ENCODE data around the gene PITHD1. TPM values are rescaled to one million over a fixed set of nuclear protein-coding genes. Genes with fewer than 3 reads are reported as not detected.

PITHD1 gene
- total RNA-seq, 1 donor from 2014 or later = 37.3 TPM

DNA sequence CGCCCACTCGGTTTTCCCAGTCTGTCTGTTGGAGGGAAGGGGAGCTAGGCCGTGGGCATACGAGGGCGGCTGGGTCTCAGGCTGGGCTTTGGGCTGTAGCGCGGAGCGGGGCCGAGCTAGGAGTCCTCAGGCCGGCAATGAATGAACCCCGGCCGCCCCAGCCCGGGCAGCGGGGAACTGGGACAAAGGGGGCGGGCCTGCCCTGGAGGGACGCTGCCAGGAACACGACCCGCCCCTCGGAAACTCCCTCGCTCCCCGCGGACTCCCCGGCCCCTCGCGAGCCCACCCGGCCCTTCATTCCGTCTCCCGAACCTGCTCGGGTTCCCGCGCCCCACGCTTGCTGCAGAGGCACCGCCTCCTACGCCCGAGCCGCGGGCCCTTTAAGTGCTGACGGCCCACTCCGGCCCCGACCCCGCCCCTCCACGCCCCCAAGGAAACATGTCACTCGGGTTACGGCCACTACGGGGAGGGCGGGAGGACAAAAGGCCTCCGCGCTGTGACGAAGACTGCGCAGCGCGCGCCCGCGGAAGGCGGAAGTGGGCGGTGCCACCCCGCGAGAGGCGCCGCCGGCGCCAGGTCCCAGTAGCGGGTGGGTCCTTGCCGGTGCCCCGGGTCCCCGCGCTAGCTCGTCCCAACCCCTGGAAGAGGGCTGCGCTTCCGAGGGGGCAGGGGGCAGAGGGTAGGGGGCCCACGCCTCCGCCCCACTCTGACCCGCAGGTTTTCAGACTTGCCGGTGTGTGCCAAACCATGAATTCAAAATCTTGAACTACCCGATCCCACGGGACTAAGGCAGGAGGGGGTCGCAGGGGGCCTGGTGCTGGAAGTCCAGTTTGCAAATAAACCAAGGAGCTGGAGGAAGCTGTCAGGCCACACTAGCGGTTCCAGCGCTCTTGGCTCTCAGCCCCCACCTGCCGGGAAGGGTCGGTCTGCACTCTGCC, 22.5 kb downstream of the PITHD1 start, which contains the start of gene GALE:
Gene GALE (minus strand): TSS at position 355 of the 938 bp plus-strand sequence. CDS start 1,747 bp downstream, outside the sequence.
- no peaks in the 10 kb centered on the region for H3K9me3 ChIP-seq (ENCODE audit: insufficient read depth, low read depth, low read length)
- H3K4me1 ChIP-seq (ENCODE audit: insufficient read depth, low read length) = peaks cover 16% of the 10 kb centered on the region
- peak; percentile 1 for TF ChIP-seq EZH2 (IDR thresholded peaks at IDR 0.05; ENCODE audit: insufficient read depth, low read length)
- TF ChIP-seq, protein P1, sequence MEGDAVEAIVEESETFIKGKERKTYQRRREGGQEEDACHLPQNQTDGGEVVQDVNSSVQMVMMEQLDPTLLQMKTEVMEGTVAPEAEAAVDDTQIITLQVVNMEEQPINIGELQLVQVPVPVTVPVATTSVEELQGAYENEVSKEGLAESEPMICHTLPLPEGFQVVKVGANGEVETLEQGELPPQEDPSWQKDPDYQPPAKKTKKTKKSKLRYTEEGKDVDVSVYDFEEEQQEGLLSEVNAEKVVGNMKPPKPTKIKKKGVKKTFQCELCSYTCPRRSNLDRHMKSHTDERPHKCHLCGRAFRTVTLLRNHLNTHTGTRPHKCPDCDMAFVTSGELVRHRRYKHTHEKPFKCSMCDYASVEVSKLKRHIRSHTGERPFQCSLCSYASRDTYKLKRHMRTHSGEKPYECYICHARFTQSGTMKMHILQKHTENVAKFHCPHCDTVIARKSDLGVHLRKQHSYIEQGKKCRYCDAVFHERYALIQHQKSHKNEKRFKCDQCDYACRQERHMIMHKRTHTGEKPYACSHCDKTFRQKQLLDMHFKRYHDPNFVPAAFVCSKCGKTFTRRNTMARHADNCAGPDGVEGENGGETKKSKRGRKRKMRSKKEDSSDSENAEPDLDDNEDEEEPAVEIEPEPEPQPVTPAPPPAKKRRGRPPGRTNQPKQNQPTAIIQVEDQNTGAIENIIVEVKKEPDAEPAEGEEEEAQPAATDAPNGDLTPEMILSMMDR (IDR thresholded peaks at IDR 0.05; ENCODE audit: insufficient read depth, low read depth, low read length) = no peak
- H4K20me1 ChIP-seq (ENCODE audit: insufficient read depth, low read length) = peaks cover under 1% of the 10 kb centered on the region
- no peaks in the 10 kb centered on the region for H3K36me3 ChIP-seq (ENCODE audit: insufficient read depth, low read length)
- Mint-ChIP-seq H3K36me3 (ENCODE audit: low read depth, unreplicated experiment) (peaks cover 8% of the 10 kb centered on the region), H3K27ac (ENCODE audit: unreplicated experiment) (peak within 1 kb of the TSS; percentile 93), H3K9me3 (ENCODE audit: unreplicated experiment) (no peaks in the 10 kb centered on the region), H3K4me1 (ENCODE audit: low read depth, unreplicated experiment) (peaks cover 5% of the 10 kb centered on the region), H3K4me3 (ENCODE audit: unreplicated experiment) (peak within 1 kb of the TSS; percentile 91), H3K27me3 (ENCODE audit: low read depth, unreplicated experiment) (no peaks in the 10 kb centered on the region)
- FAIRE-seq = peak; percentile 26
- H3K9ac ChIP-seq (ENCODE audit: low read length) = peak within 1 kb of the TSS; percentile 87
- DNase-seq (ENCODE audit: low read depth) = peak; percentile 89
- H3K27me3 ChIP-seq (ENCODE audit: insufficient read depth, low read length) = no peaks in the 10 kb centered on the region
- peak within 1 kb of the TSS; percentile 56 for H2AFZ ChIP-seq (ENCODE audit: low read depth, low read length)
- peak within 1 kb of the TSS; percentile 79 for H3K27ac ChIP-seq (ENCODE audit: low read depth, low read length)
- H3K4me3 ChIP-seq (ENCODE audit: insufficient read depth, low read depth, low read length) = peak within 1 kb of the TSS; percentile 71
- H3K4me2 ChIP-seq (ENCODE audit: low read length) = peak within 1 kb of the TSS; percentile 96
- no peaks in the 10 kb centered on the region for H3K79me2 ChIP-seq (ENCODE audit: insufficient read depth, low read length)

DNA sequence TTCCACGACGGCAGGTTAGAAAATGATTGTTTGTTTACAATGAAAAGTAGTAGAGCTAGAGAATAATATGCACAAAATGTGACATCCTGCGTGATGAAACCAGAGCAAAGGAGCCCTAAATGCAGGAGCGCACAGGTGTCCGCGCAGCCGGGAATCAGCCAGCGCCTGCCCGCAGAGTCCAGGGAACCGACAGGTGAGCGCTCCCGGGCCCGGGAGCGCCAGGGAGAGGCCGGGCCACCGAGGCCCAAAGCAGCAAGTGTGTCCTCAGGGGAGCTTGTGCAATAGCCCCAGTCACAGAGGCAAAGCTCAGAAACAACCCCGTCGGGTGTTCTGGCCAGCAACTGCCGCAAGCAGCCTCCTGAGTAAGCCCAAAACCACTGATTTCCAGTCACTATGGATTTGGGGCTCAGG, 23.1 kb downstream of the PITHD1 start:
- FAIRE-seq (no peak), DNase-seq (ENCODE audit: low read depth) (no peak)
- peak overlapping the region; percentile 87 for H3K9ac ChIP-seq (ENCODE audit: low read length)
- peaks cover 10% of the 10 kb centered on the region for H3K36me3 Mint-ChIP-seq (ENCODE audit: low read depth, unreplicated experiment)
- H3K9me3 ChIP-seq (ENCODE audit: insufficient read depth, low read depth, low read length) = no peaks in the 10 kb centered on the region
- TF ChIP-seq EZH2 (IDR thresholded peaks at IDR 0.05; ENCODE audit: insufficient read depth, low read length) = peak; percentile 42
- TF ChIP-seq, protein P1 (IDR thresholded peaks at IDR 0.05; ENCODE audit: insufficient read depth, low read depth, low read length) = no peak
- no peaks in the 10 kb centered on the region for H4K20me1 ChIP-seq (ENCODE audit: insufficient read depth, low read length)
- H2AFZ ChIP-seq (ENCODE audit: low read depth, low read length) = peak overlapping the region; percentile 56
- no peaks in the 10 kb centered on the region for H3K27me3 Mint-ChIP-seq (ENCODE audit: low read depth, unreplicated experiment)
- no peaks in the 10 kb centered on the region for H3K9me3 Mint-ChIP-seq (ENCODE audit: unreplicated experiment)
- no peaks in the 10 kb centered on the region for H3K27me3 ChIP-seq (ENCODE audit: insufficient read depth, low read length)
- H3K27ac ChIP-seq (ENCODE audit: low read depth, low read length) = peak overlapping the region; percentile 27
- peak overlapping the region; percentile 96 for H3K4me2 ChIP-seq (ENCODE audit: low read length)
- no peaks in the 10 kb centered on the region for H3K36me3 ChIP-seq (ENCODE audit: insufficient read depth, low read length)
- peaks cover 16% of the 10 kb centered on the region for H3K4me1 ChIP-seq (ENCODE audit: insufficient read depth, low read length)
- peak overlapping the region; percentile 84 for H3K4me3 Mint-ChIP-seq (ENCODE audit: unreplicated experiment)
- peak overlapping the region; percentile 71 for H3K4me3 ChIP-seq (ENCODE audit: insufficient read depth, low read depth, low read length)
- peaks cover 5% of the 10 kb centered on the region for H3K4me1 Mint-ChIP-seq (ENCODE audit: low read depth, unreplicated experiment)
- peak overlapping the region; percentile 81 for H3K27ac Mint-ChIP-seq (ENCODE audit: unreplicated experiment)
- H3K79me2 ChIP-seq (ENCODE audit: insufficient read depth, low read length) = no peaks in the 10 kb centered on the region
